Endothelial cell of umbilical vein (primary cell): Measurements from ENCODE around the gene ALK. TPM values are rescaled to one million over a fixed set of nuclear protein-coding genes. Genes with fewer than 3 reads are reported as not detected.

ENCODE experiments used
- BruUV-seq: library from RNA; stranded (reverse); fragments of 400-500 nt; replicated peaks from 2 replicates; lab custom pipeline; 2021; lab: Mats Ljungman, UMichigan
- CTCF ChIA-PET: fragments of 300-600, 350-600 bp; sonication (Branson Sonifier 250); formaldehyde crosslinking; loops from one replicate; lab custom pipeline; 2021; ENCODE audit warnings: antibody characterized with exemption, inconsistent platforms; lab: Charles Lee
- POLR2A ChIA-PET: fragments of 300-600, 350-600 bp; sonication (Branson Sonifier 250); formaldehyde crosslinking; loops from one replicate; lab custom pipeline; 2021; ENCODE audit warnings: antibody characterized with exemption, inconsistent platforms; lab: Charles Lee
- DNase-seq: peaks from one replicate; pipeline ENCODE4 v3.0.0-alpha.2; 2011; ENCODE audit warnings: low read depth, low spot score
- FAIRE-seq: peaks from 2 replicates; lab custom pipeline; 2011; peaks lifted over from hg19 to GRCh38; lab: Jason Lieb, UNC
- H2AFZ ChIP-seq: 2 replicates; pipeline ENCODE4 v1.6.0; 2012; ENCODE audit warnings: low read depth, low read length, control low read depth, inconsistent platforms
- H3K27ac ChIP-seq: 2 replicates; pipeline ENCODE4 v1.5.1; 2011; ENCODE audit warnings: low read depth, mild to moderate bottlenecking, control low read depth, low read length, moderate library complexity; ENCODE audit not compliant: insufficient read depth
- H3K27me3 ChIP-seq, 2 experiments: 2 replicates each; pipeline versions ENCODE4 v1.6.0 to v1.6.1; 2011; ENCODE audit warnings: low read length in 2 of 2, mixed read lengths in 1 of 2; ENCODE audit not compliant: control insufficient read depth in 2 of 2, insufficient read depth in 2 of 2
- H3K36me3 ChIP-seq, 2 experiments: 2 replicates in 1 of 2; 3 replicates in 1 of 2; pipeline ENCODE4 v1.5.1; 2011; ENCODE audit warnings: low read length in 2 of 2, mild to moderate bottlenecking in 1 of 2, moderate library complexity in 1 of 2; ENCODE audit not compliant: control insufficient read depth in 2 of 2, insufficient read depth in 2 of 2; ENCODE audit errors: extremely low read depth in 1 of 2
- H3K4me1 ChIP-seq: 3 replicates; pipeline ENCODE4 v1.5.1; 2011; ENCODE audit warnings: mild to moderate bottlenecking, low read length; ENCODE audit not compliant: control insufficient read depth, insufficient read depth; ENCODE audit errors: extremely low read depth
- H3K4me2 ChIP-seq: 2 replicates; pipeline ENCODE4 v1.6.1; 2011; ENCODE audit warnings: low read length, control low read depth, mixed read lengths; ENCODE audit not compliant: insufficient read depth
- H3K4me3 ChIP-seq, 3 experiments: fragments of 200-600 bp in 1 of 3; sonication (generic), shearing (Covaris generic) in 1 of 3; replicated peaks in 1 of 3; 2 replicates each; pipeline ENCODE4 v1.5.1; 2011 to 2016; ENCODE audit warnings: control low read depth in 3 of 3, low read length in 3 of 3, mild to moderate bottlenecking in 2 of 3, inconsistent platforms in 1 of 3, low read depth in 1 of 3, moderate library complexity in 1 of 3; ENCODE audit not compliant: insufficient read depth in 1 of 3
- H3K79me2 ChIP-seq: 2 replicates; pipeline ENCODE4 v1.6.0; 2012; ENCODE audit warnings: low read length, inconsistent platforms; ENCODE audit not compliant: control insufficient read depth, insufficient read depth
- H3K9ac ChIP-seq: replicated peaks from 2 replicates; pipeline ENCODE3; 2011; ENCODE audit warnings: low read length, control low read depth; ENCODE audit not compliant: insufficient read depth; ENCODE audit errors: extremely low read depth
- H3K9me1 ChIP-seq: replicated peaks from 3 replicates; pipeline ENCODE4 v1.6.0; 2011; ENCODE audit warnings: mild to moderate bottlenecking, low read length; ENCODE audit not compliant: control insufficient read depth, insufficient read depth; ENCODE audit errors: extremely low read depth
- H3K9me3 ChIP-seq: replicated peaks from 2 replicates; pipeline ENCODE4 v1.5.1; 2012; ENCODE audit warnings: low read length, inconsistent platforms; ENCODE audit not compliant: control insufficient read depth, insufficient read depth
- H4K20me1 ChIP-seq: replicated peaks from 2 replicates; pipeline ENCODE3; 2011; ENCODE audit warnings: mild to moderate bottlenecking, low read length; ENCODE audit not compliant: control insufficient read depth, insufficient read depth; ENCODE audit errors: extremely low read depth
- EZH2 ChIP-seq: IDR thresholded peaks from 2 replicates; pipeline ENCODE4 v1.6.1; 2012; ENCODE audit warnings: borderline replicate concordance, low read depth, mild to moderate bottlenecking, moderate library complexity, low read length, inconsistent platforms; ENCODE audit not compliant: severe bottlenecking
- FOS ChIP-seq: IDR thresholded peaks from 2 replicates; pipeline ENCODE4 v1.6.1; 2011; ENCODE audit warnings: mild to moderate bottlenecking, low read length, moderate library complexity, borderline replicate concordance; ENCODE audit not compliant: insufficient read depth
- GATA2 ChIP-seq: IDR thresholded peaks from 2 replicates; pipeline ENCODE4 v1.7.0; 2011; ENCODE audit warnings: low read depth, mild to moderate bottlenecking, moderate library complexity, mixed read lengths, low read length; ENCODE audit not compliant: insufficient read length, insufficient read depth
- JUN ChIP-seq: IDR thresholded peaks from 2 replicates; pipeline ENCODE4 v1.6.1; 2011; ENCODE audit warnings: borderline replicate concordance, low read depth; ENCODE audit not compliant: insufficient read length, insufficient read depth
- MYC ChIP-seq: IDR thresholded peaks from one replicate; pipeline ENCODE4 v1.6.1; 2011; ENCODE audit warnings: mild to moderate bottlenecking, low read depth, low read length
- POLR2A ChIP-seq: IDR thresholded peaks from 2 replicates; pipeline ENCODE4 v1.6.1; 2012; ENCODE audit warnings: low read depth, mild to moderate bottlenecking, control low read depth, low read length
- POLR2AphosphoS5 ChIP-seq: IDR thresholded peaks from 2 replicates; pipeline ENCODE4 v1.6.1; 2012; ENCODE audit warnings: low read depth, mild to moderate bottlenecking, control low read depth, low read length, moderate library complexity; ENCODE audit not compliant: insufficient read depth
- dilution Hi-C: fragments of 300-500 bp; cut with MboI; formaldehyde crosslinking; loops from one replicate; pipeline ENCODE4 v1.15.0; 2019; ENCODE audit warnings: low sequenced_read_pairs; ENCODE audit not compliant: extremely low pct_ligation_motif_present
- intact Hi-C: fragments of 100-400 bp; cut with micrococcal nuclease; formaldehyde crosslinking; loops from one replicate; pipeline ENCODE4 v1.10.0; 2022
- polyA plus RNA-seq, 4 experiments: library from polyadenylated mRNA; depleted of rRNA in 3 of 4; stranded (reverse) in 3 of 4; unstranded in 1 of 4; fragments of >200 nt; gene quantifications; 2 replicates each; pipeline versions ENCODE4 v1.2.1 to v1.2.3, GENCODE V29; 2011 to 2012; ENCODE audit warnings: missing spikeins in 1 of 4
- total RNA-seq: library from RNA; stranded (reverse); gene quantifications from 2 replicates; pipeline ENCODE4 v1.2.3, GENCODE V29; 2021
- TF ChIP-seq, protein P1 (sequence below), 2 donors: IDR thresholded peaks; 1 replicate in 1 of 2; 2 replicates in 1 of 2; pipeline ENCODE4 v1.5.1; 2011; ENCODE audit warnings: low read length in 2 of 2, mild to moderate bottlenecking in 2 of 2, moderate library complexity in 2 of 2, control low read depth in 1 of 2, inconsistent platforms in 1 of 2, low read depth in 1 of 2; ENCODE audit not compliant: insufficient read depth in 1 of 2; ENCODE audit errors: extremely low read depth in 1 of 2
- TF ChIP-seq, protein P2 (sequence below): IDR thresholded peaks from 2 replicates; pipeline ENCODE4 v1.6.1; 2011; ENCODE audit not compliant: insufficient read depth, insufficient read length

The ALK gene
- total and polyA plus RNA-seq, 2 donors (not counting 3 experiments of a cell fraction or from before 2014, with no cell fraction given) = not detected

DNA sequence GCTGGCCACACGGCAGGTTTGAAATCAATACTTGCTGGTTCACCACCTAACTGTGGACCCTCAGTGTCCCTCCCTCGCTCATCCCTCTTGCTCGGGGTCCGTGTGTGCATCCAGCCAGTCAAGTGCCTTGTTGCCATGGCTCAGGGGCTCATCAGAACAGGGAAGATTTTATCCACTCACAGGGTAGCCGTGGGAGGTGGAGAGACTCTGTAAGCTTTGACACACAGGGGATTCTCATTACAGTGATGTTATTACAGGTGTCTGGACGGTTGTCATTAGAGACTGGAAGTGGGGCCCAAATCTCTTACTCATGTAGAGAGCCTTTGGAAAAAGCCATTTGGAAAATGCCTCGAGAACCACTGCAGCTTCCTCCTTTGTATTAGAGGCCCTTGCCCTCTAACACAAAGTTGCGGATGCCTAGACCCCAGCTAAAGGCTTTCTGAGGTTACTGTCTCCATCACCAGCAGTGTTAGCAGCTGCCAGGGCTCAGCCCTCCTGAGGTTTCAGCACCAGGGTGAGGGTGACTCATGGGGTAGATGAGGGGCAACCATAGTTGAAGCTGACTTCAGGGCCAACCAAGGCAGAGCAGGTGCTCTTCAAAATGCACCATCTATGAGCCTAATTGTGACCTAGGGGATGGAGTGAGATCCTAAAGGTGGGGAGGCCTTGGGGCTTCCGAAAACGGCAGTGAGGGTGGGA is 610.6 kb downstream of the ALK start:
- intact Hi-C loops = no loop called here
- no TSS peak for BruUV-seq
- Histone ChIP-seq H4K20me1 (no peaks in the 10 kb centered on the region), H3K4me3 (no peak overlapping the region), H3K9me3 (no peaks in the 10 kb centered on the region), H3K4me1 (no peaks in the 10 kb centered on the region), H3K79me2 (no peaks in the 10 kb centered on the region), H3K9ac (no peak overlapping the region), H2AFZ (no peak overlapping the region), H3K4me2 (no peak overlapping the region), H3K9me1 (no peaks in the 10 kb centered on the region), H3K27me3 (peaks cover 0 to 1% of the 10 kb centered on the region in 2 experiments), H3K27ac (no peak overlapping the region), H3K36me3 (no peaks in the 10 kb centered on the region)
- TF ChIP-seq GATA2 = no peak
- no peak for TF ChIP-seq MYC
- TF ChIP-seq FOS = no peak
- no peak for TF ChIP-seq EZH2
- TF ChIP-seq JUN = no peak
- TF ChIP-seq, protein P1, sequence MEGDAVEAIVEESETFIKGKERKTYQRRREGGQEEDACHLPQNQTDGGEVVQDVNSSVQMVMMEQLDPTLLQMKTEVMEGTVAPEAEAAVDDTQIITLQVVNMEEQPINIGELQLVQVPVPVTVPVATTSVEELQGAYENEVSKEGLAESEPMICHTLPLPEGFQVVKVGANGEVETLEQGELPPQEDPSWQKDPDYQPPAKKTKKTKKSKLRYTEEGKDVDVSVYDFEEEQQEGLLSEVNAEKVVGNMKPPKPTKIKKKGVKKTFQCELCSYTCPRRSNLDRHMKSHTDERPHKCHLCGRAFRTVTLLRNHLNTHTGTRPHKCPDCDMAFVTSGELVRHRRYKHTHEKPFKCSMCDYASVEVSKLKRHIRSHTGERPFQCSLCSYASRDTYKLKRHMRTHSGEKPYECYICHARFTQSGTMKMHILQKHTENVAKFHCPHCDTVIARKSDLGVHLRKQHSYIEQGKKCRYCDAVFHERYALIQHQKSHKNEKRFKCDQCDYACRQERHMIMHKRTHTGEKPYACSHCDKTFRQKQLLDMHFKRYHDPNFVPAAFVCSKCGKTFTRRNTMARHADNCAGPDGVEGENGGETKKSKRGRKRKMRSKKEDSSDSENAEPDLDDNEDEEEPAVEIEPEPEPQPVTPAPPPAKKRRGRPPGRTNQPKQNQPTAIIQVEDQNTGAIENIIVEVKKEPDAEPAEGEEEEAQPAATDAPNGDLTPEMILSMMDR (IDR thresholded peaks at IDR 0.05; ENCODE audit: extremely low read depth in 1 of 2, insufficient read depth in 1 of 2, low read depth in 1 of 2, low read length in 2 of 2) = no peak
- TF ChIP-seq, protein P2, sequence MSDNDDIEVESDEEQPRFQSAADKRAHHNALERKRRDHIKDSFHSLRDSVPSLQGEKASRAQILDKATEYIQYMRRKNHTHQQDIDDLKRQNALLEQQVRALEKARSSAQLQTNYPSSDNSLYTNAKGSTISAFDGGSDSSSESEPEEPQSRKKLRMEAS = no peak
- TF ChIP-seq POLR2A = no peak
- TF ChIP-seq POLR2AphosphoS5 = no peak
- ChIA-PET POLR2A (no interaction called here), CTCF (interaction anchor here (1.0 to 2.9 kb wide), 2 partner anchors 51 to 352 kb away, joined by 3 to 12 read pairs; no protein-coding TSS in a partner anchor)
- no peak for FAIRE-seq
- DNase-seq = no peak
- dilution Hi-C loops = no loop called here
